Right ventricle myocardium superior (tissue), 1 donor: ENCODE measurements around the gene WEE1. TPM values are rescaled to one million over a fixed set of nuclear protein-coding genes. Genes with fewer than 3 reads are reported as not detected.
A peak's percentile ranks its signal among the peaks of the same experiment; 100 is the strongest.
"Not testable (repeated sequence)": the region's sequence is repeated elsewhere in the genome, so short reads cannot be mapped to it uniquely, and the experiment has no call there.

Source experiments
- ATAC-seq: fragments of 200-7000 bp; cut with Tn5 transposase; one replicate; pipeline ENCODE4 v1.9.1; 2020; ENCODE audit warnings: mild to moderate bottlenecking; ENCODE audit not compliant: poor library complexity
- DNase-seq: peaks from one replicate; pipeline ENCODE4 v3.0.0-alpha.2; 2020
- intact Hi-C: fragments of 100-400 bp; cut with DNase I; formaldehyde crosslinking; loops from one replicate; pipeline ENCODE4 v1.11.2; 2022
- total RNA-seq: library from RNA; stranded (reverse); fragmentation: NEBNext Ultra II Directional; extraction: Animal tissue kit (Norgen Biotek cat#: 25700); gene quantifications from one replicate; pipeline ENCODE4 v1.2.1, GENCODE V29; 2021
- donor health status: DM: no; HTN: yes; CAD: no; lungs with severe emphysema.

WEE1 gene
- total RNA-seq, 1 donor from 2014 or later: 32.7 TPM

DNA sequence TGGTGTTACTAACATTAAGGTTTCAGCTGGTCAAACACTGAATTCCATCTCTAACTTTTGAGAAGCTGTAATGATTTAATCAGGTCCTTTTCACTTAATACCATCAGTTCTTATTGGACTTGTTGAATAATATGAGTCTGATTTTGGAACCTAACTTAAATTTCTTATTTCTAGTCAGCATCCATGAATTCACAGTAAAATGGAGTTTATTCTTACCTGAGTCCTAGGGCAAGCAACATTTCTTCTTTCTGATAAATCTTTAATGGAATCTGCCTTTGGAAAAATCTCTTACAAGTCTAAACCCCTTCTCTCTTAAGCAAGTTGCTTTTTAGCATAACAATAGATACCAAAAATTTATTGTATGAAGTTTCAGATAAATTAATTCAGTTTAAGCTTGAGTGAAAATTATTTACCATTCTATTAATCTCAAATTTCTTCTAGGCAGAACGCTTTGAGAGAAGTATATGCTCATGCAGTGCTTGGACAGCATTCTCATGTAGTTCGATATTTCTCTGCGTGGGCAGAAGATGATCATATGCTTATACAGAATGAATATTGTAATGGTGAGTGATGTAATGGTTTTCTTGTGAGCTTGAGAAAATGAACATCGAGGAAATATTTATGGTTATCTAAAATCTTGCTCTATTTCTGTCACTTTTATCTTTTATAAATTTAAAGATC is 3.4 kb downstream of the WEE1 start:
- intact Hi-C loops: no loop called here
- no peak for DNase-seq
- no peak for ATAC-seq

DNA sequence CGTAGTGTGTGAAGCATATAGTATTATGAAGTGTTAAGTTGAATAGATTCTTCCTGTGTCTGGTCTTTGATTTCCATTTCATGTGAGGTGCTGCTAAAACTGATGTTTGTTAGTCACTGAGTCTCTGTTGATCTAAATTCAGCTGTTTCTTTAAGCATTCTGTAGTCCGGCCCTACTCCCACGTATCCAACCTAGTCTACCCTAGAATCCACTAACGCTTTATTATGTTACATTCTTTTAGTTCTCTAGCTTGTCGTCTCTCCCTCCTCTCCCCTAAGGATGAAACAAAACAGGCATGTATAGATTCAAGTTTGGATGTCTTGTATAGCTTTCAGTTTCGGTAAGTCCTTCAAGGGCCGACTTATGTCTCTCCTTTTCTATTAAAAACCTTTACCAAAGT is 4.1 kb downstream of the WEE1 start:
- ATAC-seq: no peak
- intact Hi-C loops: no loop called here
- DNase-seq: no peak

GRCh38 chr11:9580894-9581293 is 7.4 kb downstream of the WEE1 start:
- intact Hi-C loops: no loop called here
- no peak for ATAC-seq
- no peak for DNase-seq

DNA sequence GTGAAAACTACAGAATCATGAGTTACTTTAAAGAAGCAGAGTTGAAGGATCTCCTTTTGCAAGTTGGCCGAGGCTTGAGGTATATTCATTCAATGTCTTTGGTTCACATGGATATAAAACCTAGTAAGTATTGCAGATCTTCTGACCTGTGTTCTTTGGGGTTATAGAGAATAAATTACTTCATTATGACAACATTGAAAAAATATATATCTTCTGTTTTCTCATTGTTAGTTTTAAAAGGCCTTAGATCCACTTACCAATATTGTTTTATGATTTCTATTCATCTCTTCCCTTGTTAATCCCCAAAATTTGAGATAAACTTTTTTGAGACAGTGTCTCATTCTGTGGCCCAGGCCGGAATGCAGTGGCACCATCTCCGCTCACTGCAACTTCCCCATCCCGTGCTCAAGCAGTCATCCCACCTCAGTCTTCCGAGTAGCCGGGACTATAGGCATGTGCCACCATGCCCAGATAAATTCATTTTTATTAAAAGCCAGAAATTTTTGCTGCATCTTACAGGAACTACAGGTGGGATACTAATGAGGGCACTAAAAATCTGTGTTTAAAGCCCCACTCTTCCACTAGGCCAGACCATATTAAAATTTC is 8.2 kb downstream of the WEE1 start:
- intact Hi-C loops: no loop called here
- DNase-seq (no peak), ATAC-seq (no peak)

GRCh38 chr11:9590717-9591116 is 17.2 kb downstream of the WEE1 start:
- ATAC-seq: peak; percentile 39
- no peak for DNase-seq
- intact Hi-C loops: no loop called here

DNA sequence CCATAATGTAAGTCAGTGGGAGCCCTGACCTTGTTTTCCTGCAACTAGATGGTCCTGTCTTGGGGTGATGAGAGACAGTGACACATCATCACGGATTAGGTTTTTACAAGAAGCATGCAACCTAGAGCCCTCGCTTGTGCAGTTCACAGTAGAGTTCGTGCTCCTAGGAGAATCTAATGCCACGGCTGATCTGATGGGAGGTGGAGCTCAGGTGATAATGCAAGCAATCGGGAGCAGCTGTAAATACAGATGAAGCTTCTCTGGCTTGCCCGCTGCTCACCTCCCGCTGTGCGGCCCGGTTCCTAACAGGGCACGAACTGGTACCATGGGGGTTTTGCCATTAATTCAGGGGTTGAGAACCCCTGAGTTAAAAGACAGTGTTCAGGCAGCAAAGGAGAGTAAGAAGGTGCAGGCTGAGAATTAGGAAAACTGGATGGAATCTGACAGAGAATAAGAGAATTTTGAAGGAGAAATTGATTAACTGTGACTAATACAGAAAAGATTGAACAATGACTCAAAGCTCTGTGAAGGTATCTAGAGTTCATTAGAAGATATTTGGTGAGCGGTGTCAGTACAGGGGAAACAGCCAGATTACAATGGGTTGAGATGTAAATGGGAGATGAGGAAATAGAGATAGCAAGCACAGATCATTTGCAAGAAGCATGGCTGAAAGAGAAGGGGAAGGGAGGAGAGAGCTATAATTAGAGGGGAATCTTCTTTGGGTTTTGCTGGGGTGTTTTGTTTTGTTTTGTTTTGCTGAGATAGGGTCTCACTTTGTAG is 21.0 kb downstream of the WEE1 start:
- intact Hi-C loops: no loop called here
- DNase-seq (no peak), ATAC-seq (no peak)

DNA sequence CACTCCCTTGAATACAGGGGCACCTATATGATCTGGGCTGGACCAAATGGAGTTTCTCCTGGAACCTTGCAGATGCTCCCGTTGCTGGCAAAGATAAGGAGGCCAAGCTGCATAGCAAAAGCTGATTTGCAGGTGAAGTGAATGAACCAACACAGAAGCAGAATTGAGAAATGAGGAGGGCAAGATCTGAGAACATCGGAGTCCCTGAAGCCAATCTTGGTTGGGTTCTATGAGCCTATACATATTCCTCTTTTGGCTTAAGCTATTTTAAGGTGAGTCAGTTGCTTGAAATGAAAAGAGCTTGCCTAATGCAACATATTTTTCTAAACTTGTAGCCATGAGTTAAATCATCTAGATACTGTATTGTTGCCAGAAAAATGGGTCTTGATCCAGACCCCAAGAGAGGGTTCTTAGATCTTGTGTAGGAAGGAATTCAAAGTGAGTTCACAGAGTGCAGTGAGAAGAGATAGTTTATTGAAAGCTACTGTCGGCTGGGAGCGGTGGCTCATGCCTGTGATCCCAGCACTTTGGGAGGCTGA is 23.5 kb downstream of the WEE1 start:
- intact Hi-C loops: no loop called here
- ATAC-seq: no peak

DNA sequence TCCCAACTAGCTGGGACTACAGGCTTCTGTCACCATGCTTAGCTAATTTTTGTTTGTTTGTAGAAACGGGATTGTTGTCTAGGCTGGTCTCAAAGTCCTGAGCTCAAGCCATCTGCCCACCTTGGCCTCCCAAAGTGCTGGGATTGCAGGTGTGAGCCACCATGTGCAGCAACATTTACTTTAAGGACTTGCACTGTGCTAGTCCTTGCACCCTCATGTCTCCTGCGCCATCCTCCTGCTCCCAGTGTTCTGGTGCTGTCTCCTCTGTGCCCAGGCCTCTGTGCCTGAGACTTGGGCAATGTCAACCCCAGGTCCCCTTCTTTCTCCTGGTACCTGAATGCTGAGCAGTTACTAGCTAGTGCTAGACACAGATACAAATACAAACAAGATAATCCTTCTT is 26.7 kb downstream of the WEE1 start:
- ATAC-seq: no peak
- intact Hi-C loops: no loop called here
- DNase-seq: no peak

More for the DNA sequence above, 23.5 kb downstream of the WEE1 start:
- DNase-seq: no peak

- no peak for ATAC-seq
- DNase-seq: no peak
- intact Hi-C loops: no loop called here
Measured at GRCh38 chr11:9600644-9601036, 27.2 kb downstream of the WEE1 start.

GRCh38 chr11:9601037-9601875 is 27.8 kb downstream of the WEE1 start:
- intact Hi-C loops: no loop called here
- peak; percentile 48 for DNase-seq
- peak; percentile 43 for ATAC-seq

DNA sequence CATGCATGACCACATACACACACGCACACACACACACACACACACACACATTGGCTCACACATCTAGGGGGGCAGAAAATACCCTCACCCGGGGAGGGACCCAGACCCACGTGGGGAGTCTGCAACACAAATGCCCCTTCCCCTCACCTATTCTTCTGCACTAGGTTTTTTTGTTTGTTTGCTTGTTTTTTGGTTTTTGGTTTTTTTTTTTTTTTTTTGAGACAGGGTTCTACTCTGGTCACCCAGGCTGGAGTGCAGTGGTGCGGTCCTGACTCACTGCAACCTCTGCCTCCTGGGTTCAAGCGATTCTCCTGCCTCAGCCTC is 28.4 kb downstream of the WEE1 start:
- ATAC-seq (no peak), DNase-seq (no peak)
- intact Hi-C loops: no loop called here

DNA sequence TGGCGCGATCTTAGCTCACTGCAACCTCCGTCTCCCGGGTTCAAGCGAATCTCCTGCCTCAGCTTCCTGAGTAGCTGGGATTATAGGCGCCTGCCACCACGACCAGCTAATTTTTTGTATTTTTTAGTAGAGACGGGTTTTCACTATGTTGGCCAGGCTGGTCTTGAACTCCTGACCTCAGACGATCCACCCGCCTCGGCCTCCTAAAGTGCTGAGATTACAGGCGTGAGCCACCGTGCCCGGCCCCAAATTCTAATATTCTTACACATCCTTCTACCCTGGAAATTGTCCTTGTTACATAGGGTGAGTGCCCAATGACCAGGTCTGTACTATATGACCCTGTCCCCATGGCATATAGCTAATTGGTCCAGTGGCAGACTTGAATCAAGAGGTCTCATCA is 29.7 kb downstream of the WEE1 start:
- ATAC-seq, DNase-seq, intact Hi-C loops: not testable (repeated sequence)

GRCh38 chr11:9604134-9604533 is 30.7 kb downstream of the WEE1 start:
- no peak for ATAC-seq
- DNase-seq: no peak
- intact Hi-C loops: no loop called here

DNA sequence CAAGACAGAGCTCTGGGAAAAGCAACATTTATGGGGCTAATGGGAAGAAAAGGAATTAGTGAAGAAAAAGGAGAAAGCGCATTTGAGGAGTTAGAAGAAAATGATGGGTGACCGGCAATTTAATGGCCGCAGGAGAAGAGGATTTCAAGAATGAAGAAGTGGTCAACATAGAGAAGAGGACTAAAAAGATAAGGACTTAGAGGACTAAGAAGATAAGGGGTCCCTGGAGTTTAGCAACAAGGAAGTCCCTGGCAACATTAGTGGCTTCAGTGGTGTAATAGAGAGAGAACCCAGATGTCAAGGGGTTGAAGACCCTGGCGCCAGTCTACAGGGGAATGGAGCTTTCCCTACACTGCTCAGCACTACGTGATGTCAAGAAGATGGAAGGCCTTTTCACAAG is 32.3 kb downstream of the WEE1 start:
- intact Hi-C loops: no loop called here
- DNase-seq (no peak), ATAC-seq (no peak)

- DNase-seq (no peak), ATAC-seq (no peak)
- intact Hi-C loops: no loop called here
Measured at GRCh38 chr11:9606809-9607510, 33.5 kb downstream of the WEE1 start.

DNA sequence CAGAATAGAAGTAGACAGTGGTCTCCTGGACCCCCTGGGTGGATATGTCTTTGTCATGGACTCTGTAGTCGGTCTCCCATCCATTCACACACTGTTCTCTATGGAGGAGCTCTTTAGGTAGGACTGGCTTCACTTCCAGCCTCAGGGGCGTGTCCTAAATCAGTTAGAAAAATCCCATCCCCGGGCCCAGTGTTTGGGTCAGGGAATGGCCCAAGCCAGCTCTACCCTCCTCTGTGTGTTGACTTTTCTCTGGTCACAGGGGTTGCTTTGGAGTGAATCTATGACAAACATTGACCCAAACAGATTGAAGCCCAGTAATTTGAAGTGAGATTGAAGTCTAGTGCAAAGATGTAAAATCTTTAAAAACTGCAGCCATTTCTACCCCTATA is 34.0 kb downstream of the WEE1 start:
- no peak for DNase-seq
- intact Hi-C loops: no loop called here
- ATAC-seq: no peak

DNA sequence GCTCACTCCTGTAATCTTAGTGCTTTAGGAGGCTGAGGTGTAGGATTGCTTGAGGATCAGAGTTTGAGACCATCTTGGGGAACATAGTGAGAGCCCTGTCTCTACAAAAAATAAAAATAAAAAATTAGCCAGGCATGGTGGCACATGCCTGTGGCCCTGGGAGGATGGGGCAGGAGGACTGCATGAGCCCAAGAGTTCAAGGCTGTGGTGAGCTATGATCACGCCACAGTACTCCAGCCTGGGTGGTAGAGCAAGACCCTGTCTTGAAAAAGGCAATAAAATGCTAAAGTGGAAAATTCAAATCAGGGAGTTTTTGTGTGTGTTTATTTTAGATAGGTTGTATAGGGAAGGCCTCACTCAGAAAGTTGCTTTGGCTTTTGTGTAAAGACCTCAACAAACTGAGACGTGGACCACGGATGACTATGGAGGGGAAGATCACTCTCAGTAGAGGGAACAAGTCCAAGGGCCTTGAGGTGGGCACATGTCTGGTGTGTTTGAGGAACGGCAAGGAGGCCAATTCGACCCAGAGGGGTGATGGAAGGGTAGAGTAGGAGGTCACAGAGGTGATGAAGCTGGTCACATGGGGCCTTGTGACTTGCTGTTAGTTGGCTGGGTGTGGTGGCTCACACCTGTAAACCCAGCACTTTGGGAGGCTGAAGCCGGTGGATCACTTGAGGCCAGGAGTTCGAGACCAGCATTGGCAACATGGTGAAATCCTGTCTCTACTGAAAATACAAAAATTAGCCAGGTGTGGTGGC is 35.7 kb downstream of the WEE1 start:
- intact Hi-C loops: no loop called here
- DNase-seq (no peak), ATAC-seq (no peak)

DNA sequence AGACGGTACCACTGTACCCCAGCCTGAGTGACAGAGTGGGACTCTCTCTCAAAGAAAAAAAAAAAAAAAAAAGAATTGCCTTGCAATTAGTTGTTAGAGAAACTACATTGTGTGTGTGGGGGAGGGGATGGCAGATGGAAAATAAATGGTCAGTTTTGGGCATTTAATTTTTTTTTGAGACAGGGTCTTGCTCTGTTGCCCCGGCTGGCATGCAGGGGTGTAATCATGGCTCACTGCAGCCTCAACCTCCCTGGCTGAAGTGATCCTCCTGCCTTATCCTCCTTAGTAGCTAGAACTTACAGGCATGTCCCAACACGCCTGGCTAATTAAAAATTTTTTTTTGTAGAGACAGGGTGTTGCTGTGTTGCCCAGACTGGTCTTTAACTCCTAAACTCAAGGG is 36.4 kb downstream of the WEE1 start:
- intact Hi-C loops: loop anchor here (5.0 to 10.0 kb wide), 3 partner anchors 38 to 137 kb away; partner anchors contain the start of gene WEE1
- no peak for ATAC-seq
- DNase-seq: no peak
